GM19193 (cell line): ENCODE measurements around the gene CLEC12A.

Experiments used
- POLR2A ChIP-seq: IDR thresholded peaks from 4 replicates; pipeline ENCODE4 v1.6.1; 2011; ENCODE audit not compliant: insufficient read depth, insufficient read length; ENCODE audit errors: extremely low read depth

The CLEC12A gene

DNA sequence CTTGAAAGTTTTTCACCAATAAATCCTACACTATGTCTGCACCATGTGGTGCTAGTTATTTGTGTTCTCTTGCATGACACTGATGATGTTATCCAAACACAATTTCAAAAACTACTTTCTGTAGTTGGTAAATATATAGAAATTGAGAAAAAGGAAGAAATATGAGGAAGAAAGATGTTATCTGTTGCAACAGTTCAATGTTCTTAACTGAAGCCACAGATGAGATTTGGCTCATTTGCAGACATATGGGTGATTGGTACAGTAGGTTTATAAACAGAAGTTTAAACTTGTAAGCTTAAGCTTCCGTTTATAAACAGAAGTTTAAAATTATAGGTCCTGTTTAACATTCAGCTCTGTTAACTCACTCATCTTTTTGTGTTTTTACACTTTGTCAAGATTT, at the start of gene CLEC12A:
TSS of gene CLEC12A (plus strand) at position 229 of the 400 bp plus-strand sequence. CDS start 188 bp downstream, outside the sequence.
- TF ChIP-seq POLR2A = no peak

DNA sequence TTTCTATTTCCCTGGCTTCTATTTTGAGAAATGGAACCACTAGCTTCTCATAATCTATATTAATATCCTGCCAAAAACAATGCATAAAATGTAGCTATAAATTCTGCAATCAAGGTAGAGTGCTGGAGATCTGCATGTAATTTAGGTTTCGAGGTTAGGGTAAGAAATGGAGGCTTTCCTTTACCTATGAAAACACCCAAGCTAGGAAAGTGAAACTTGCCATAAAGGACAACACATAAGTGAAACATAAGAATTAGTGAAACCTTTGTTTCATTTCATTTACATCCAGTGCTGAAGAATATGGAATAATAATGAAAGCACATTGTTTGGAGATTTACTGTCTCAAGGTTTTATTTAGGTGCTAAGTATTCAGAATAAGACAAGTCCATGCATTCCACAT, 48.8 kb upstream of the CLEC12A start:
- no peak for TF ChIP-seq POLR2A

DNA sequence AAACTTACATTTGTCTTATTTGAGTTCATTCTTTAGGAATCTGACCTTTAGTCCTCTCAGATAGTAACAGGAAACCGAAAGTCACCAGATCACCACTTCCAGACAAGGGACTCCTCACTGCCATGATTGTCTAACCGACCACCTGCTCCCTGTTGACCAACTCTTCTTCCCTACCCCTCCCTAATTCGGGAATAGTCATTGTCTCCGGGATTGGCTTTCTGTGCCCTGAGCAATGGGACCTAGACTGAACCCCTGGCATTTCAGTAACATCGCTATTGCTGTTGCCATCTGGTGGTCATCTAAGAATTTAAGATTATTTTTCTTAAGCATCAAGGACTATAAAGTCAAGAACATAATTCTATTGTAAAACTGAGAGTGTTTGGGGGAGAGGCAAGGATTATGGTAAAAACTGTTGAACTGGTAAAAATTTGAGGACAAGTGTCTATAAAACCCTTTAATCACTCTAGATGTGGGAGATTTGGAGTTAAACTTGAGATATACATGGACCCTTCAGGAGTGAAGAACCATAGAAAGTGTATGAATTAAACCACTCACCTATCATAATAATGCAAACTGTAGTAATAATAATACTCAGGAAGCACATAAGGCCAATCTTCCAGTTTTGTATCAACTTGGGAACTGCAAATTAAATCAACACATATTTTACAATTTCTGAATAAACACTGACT, 45.4 kb upstream of the CLEC12A start:
- no peak for TF ChIP-seq POLR2A

DNA sequence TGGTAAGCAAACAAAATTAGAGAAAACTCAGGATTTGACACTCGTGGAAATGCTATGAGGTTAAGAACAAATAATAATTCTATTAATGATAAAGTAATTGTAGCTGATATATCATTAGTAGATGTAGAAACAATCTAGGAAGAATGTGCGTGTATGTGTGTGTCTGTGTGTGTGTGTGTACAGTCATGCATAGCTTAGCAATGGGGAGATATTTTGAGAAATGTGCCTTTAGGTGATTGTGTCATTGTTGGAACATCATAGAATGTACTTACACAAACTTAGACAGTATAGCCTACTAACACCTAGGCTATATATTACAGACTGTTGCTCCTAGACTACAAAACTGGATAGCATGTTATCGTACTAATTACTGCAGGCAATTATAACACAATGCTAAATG, 44.3 kb upstream of the CLEC12A start:
- no peak for TF ChIP-seq POLR2A

DNA sequence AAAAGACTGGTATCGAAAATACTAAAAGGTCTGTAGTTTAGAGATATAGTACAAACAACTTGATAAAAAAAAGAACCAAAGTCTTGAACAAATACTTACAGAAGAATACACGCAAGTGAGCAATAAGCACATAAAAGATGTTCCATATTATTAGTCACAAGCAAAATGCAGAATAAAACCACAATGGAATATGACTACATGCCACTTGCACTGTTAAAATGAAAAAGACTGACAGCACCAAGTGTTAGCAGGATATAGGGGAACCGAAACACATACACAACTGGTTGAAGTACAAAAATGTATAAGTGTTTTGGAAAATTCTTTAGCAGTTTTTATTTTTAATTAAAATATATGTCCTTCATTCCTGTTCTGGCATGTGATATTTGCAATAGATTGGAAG, 42.6 kb upstream of the CLEC12A start:
- TF ChIP-seq POLR2A = no peak

DNA sequence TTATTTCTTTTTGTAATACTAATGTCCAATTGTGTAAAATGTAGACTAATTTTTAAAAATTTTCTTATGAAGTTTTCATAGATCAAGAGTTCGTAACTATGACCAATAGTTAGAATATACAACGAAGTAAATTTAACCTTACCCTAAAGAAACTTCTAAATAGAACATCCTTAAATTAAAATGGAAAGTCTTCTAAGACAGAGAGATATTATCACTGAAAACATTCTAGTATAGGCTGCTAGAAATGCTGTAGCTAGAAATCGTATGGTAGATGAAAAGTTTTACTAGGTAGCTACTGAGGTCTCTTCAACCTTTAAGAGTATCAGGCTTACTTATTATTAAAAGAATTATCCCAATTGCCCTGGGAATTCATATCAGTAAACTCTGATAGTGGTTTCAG, 40.0 kb upstream of the CLEC12A start:
- TF ChIP-seq POLR2A = no peak

DNA sequence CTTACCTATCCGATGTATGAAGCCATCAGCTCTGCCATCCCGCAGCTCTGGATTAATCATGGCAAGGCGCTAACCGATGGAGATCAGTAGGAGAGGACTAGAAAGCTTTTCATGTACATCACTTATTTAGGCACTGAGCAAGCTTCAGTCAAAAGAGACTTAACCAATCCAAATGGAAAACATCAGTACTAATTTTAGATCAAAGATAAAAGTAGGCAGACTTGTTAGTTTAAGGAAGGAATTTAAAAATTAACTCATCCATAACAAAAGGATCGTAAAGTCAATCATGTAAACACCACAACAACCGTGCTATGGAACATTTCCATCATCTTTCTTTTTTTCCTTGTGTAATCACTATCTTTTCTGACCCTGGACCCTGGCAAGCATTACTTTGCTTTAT, 38.9 kb upstream of the CLEC12A start, which contains the start of gene CLEC2A:
TSS of gene CLEC2A (minus strand) at position 101 of the 400 bp plus-strand sequence. CDS start at position 60, 41 bp downstream.
- TF ChIP-seq POLR2A = no peak

DNA sequence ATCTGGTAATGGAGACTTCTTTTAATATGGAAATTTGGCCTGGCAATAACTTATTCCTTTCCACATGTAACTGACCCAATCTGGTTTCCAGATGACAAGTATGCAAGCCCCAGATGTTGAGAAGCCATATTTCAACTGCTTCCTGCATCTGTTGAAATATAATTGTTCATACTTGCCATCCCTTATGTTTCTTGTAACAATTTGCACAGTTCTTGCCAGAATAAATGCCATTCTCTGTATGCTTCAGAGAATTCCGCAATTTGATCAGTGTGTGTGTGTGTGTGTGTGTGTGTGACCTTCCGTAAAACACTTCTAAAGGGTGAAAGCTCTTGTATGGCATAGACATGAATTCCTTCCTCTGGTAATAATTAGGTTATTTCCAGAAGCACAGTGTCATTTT, 37.3 kb upstream of the CLEC12A start:
- no peak for TF ChIP-seq POLR2A

DNA sequence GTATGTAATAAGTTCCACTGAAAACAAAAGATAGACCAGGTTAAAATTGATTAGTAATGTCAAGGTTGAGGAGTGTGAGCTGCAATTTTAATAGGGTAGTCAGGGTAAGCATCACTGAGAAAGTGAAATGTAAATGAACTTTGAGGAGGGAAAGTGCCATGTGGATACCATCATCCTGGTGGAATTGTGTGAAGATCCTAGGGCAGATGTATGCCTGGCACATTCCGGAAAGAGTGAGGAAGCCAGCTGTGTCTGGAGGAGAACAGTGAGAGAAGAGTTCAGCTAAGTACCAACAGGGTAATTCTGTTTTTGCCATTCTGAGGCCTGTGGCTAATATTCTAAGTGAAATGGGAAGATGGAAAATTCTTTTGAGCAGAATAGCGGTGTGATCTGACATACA, 36.2 kb upstream of the CLEC12A start:
- no peak for TF ChIP-seq POLR2A

DNA sequence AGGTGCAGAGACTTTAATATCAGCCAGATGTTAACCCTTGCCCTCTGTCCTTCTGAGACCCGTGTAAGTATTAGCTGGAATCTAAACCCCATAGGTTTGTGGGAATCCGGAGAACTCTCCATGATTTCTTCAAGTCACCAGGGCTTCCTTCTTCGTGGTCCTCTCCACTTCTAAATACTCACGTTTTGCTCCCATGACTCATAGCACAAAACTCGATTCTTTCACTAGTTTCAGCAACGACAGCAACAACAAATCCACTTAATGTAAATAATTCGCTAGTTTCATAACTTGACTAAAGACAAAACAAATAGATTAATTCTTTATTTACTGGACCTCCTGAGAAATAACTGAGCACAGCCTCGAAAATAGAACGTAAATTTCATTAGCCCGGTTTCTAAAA, 34.6 kb upstream of the CLEC12A start:
- TF ChIP-seq POLR2A = no peak

DNA sequence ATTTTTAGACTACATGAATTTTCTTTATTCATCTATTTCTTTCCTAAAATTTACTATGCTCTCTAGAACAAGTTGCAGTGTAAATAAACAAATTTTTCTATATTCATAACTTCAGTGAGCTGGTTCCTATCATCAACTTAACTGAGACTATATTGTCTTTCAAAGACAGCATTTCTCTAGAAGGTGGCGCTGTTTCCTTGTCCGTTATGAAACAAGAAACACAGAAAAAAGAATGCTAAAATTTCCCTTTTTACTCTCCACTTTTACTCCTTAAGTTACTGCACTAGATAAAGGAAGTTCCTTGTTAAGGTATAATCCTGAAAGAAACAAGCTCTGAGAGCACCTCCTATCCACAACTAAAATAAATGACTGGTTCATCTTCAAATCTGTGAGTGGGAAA, 30.8 kb upstream of the CLEC12A start:
- no peak for TF ChIP-seq POLR2A

DNA sequence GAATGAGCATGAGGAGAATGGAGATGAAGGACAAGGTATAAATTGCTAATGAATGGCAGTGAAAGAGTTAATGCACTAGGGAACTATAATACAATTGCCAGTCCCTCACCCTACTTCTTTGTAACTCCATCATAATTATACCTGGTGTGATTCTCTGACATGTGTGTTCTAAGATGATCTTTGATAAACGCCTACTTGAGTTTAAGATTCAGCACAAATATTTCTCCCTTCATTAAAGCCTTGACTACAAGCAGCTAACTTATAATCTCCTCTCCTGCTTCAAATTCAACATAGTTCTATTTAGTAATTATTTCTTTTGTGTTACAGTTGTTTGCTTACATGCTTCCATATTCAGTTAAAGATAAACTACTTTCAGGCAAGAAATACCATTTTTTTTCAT, 29.4 kb upstream of the CLEC12A start:
- no peak for TF ChIP-seq POLR2A

DNA sequence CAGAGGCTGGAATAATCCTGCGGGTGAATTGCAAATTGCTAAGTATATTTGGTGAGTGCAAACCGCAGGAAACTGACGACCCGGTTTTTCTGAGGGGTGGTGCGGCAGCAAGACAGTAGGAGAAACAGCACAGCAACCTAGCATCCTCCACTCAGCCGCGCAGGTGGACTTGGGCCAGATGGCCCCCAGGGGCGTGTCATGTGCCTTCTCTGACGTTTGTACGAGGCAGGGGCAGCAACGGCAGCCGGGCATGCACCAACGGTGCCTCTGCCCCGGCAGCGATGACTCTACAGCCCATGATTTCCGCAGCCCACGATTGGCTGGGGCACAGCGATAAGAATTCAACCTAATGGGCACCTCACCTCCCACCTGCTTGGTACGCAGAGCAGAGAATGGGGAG, 28.0 kb upstream of the CLEC12A start:
- TF ChIP-seq POLR2A = no peak

DNA sequence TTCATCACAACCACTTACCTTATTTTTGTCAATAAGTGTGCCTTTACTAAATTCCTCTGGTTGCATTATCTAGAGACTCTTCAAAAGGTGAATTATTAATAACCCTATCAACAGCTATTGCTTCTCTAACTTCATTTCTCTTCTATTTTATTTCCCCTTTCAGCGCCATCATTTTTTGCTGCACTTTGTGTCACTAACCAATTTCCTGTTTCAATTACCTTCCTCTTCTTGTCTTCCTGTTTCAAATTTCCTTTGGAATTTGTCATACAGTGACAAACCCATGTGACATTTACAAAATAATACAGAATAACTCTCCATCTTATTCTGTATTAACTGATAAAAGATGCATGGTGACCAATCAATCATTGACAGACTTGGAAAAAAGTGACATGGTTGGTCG, 26.8 kb upstream of the CLEC12A start:
- TF ChIP-seq POLR2A = no peak

DNA sequence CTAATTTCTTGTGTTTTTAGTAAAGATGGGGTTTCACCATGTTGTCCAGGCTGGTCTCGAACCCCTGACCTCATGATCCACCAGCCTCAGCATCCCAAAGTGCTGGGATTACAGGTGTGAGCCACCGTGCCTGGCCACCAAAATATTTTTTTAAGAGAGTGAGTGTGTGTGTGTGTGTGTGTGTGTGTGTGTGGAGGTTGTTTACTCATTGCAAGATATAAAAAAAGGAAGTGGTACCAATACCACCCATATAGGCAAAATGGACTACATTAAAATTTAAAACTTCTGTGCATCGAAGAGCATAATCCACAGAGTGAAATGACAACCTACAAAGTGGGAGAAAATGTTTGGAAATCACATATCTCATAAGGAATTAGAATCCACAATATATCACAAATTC, 23.5 kb upstream of the CLEC12A start:
- no peak for TF ChIP-seq POLR2A

DNA sequence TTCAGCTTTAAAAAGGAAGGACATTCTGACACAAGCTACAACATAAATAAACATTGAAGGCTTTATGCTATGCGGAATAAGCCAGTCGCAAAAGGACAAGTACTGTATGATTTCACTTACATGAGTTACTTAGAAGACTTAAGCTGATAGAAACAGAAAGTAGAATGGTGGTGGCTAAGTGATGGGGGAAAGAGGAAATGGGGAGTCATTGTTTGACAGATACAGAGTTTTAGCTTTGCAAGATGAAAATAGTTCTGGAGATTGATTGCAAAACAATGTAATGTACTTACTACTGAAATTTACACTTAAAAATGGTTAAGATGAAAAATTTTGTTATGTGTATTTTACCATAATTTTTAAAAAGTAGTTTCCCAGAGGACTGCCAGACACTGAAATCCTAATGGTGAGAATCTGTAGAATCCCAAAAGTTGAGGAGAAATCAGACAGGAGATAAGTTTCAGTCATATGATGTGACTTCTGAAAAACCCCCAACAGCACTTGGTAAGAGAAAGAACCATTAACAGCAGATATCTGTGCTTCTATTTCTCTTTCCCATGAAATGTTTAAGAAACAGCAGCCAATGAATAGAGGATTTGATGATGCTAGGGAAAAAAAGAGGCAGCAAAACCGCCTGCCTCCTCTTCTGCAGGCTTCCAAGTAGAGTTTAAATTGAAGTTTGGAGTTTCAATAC, 22.5 kb upstream of the CLEC12A start:
- TF ChIP-seq POLR2A = no peak

DNA sequence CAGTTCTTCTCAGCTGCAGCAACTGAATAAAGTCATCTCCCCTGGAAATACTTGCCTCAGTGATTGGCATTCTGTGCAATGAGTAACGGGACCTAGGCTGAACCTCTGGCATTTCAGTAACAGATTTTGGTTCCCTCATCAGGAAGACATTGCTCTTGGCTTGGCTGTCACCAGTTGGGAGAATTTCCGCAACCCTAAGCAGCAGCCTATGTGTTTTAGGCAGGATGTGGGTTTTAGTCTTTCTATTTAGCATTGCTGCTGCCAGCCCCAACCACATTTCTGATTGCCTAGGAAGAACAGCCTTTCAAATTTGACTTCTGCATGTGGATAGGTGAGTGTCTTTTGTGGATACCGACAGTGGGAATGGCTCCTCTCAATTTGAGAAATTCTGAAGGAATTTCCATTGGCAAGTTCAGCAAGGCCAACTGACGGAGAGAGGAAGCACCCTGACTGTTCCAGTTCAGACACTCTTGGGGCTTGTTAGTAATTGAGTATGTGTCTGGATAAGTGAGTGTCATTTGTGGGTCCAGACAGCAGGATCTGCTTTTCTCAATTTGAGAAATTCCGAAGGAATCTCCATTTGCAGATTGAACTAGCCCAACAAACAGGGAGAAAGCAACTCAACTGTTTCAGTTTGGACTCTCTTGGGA, 20.1 kb upstream of the CLEC12A start:
- TF ChIP-seq POLR2A = no peak

DNA sequence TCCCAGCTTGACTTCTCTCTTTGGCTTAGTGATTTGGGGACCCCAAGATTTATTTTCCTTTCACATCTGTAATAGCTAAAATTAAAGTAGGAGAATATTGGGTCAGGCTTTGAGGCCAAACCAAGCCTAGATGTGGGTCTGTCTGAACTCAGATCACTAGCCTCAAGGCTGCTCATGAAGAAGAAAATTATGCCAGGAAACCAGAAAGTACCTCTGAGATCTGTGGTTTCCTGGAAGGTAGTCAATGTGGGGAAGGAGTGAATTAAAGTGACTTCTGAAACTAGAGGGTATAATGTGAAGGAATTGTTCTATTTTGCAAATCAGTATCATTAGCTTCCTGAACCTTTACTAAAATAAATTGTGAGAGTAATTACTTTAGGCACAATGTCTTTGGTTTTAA, 13.4 kb upstream of the CLEC12A start:
- no peak for TF ChIP-seq POLR2A
